ENCODE data around the gene GSK3B. TPM values are rescaled to one million over a fixed set of nuclear protein-coding genes. Genes with fewer than 3 reads are reported as not detected.

GSK3B gene
- total and polyA plus RNA-seq, 10 of the 15 experiments (the other 5 are each of a cell fraction or from before 2014, with no cell fraction given) = 8.5 to 49.8 (median 25.5) TPM

DNA sequence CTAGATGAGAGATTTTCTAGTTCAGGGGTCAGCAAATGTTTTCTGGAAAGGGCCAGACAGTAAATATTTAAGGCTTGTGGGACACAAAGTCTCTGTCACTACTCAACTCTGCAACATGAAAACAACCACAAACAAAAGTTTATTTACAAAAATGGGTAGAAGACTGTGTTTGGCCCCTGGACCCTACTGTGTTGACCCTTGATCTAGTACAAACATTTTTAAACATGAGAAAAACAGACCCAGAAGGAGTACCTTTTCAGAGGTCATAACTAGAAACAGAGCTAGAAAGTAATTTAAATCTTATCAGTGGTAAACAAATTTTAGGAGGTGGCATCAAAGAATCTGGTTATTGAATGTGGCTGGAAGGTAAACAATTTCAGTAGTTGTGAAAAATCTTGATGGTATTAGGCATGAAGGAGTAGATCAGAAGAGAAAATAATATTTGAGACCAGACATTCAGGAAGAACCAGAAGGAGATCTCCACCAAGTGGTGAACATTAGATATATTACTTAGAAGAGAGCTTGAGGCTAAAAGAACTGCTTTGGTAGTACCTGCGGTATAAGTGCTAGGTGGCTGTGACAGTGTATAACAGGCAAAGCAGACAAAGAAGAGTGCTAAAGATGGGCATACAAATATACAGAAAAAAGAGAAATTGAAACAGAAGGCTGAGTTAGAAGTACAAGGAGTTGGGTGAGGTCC is 210.6 kb downstream of the GSK3B start (continued):
- TF ChIP-seq TBL1XR1 (IDR thresholded peaks at IDR 0.05; ENCODE audit: low read depth, low read length) = no peak
- no peak for TF ChIP-seq ZSCAN29 (IDR thresholded peaks at IDR 0.05)
- no peak for TF ChIP-seq RELA (IDR thresholded peaks at IDR 0.05; ENCODE audit: borderline replicate concordance, partially characterized antibody)
- TF ChIP-seq, protein P1, sequence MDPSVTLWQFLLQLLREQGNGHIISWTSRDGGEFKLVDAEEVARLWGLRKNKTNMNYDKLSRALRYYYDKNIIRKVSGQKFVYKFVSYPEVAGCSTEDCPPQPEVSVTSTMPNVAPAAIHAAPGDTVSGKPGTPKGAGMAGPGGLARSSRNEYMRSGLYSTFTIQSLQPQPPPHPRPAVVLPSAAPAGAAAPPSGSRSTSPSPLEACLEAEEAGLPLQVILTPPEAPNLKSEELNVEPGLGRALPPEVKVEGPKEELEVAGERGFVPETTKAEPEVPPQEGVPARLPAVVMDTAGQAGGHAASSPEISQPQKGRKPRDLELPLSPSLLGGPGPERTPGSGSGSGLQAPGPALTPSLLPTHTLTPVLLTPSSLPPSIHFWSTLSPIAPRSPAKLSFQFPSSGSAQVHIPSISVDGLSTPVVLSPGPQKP (IDR thresholded peaks at IDR 0.05; ENCODE audit: low read depth, low read length) = no peak
- no peak for TF ChIP-seq SPI1 (IDR thresholded peaks at IDR 0.05; ENCODE audit: borderline replicate concordance, insufficient read depth, low read depth, low read length)

DNA sequence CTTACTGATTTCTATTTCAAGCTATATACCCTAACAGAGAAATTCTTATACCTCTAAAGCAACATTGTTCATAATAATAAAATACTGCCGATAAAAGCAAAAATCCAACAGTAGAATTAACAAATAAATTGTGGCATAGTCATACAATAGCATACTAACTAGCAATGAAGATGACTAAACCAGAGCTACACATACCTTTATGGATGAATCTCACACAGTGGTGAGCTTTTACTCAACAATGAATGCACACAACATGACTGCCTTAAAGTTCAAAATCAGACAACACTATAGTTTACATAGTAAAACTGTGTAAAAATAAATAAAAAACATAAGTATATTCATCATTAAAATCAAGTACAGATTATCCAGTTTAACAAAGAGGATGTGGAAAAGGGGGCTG is 213.3 kb downstream of the GSK3B start:
- ChIA-PET RAD21 (ENCODE audit: unreplicated experiment) (no interaction called here), SMC1A (ENCODE audit: uncharacterized antibody, unreplicated experiment) (interaction anchor here (1.1 to 3.1 kb wide), 6 partner anchors 11 to 267 kb away, joined by 3 to 12 read pairs (median 4); no protein-coding TSS in a partner anchor), POLR2A (interaction anchor here (0.6 kb wide), 1 partner anchor 62 kb away, joined by 4 read pairs; no protein-coding TSS in a partner anchor), CTCF (interaction anchor here (1.0 to 3.5 kb wide), 5 partner anchors 10 to 536 kb away, joined by 3 to 17 read pairs (median 3); no protein-coding TSS in a partner anchor)
- no peaks in the 10 kb centered on the region for H3K79me2 ChIP-seq (ENCODE audit: control insufficient read depth, insufficient read depth, low read length)
- peaks cover 0 to 3% of the 10 kb centered on the region in 2 experiments; a peak in 2 of 4 replicates for H3K36me3 ChIP-seq (ENCODE audit: control insufficient read depth in 2 of 2, insufficient read depth in 2 of 2, low read length in 1 of 2)
- no peak overlapping the region for H3K27ac ChIP-seq (ENCODE audit: control insufficient read depth, insufficient read depth)
- no peak for FAIRE-seq
- H3K4me2 ChIP-seq (ENCODE audit: control insufficient read depth, insufficient read depth) = no peak overlapping the region
- DNase-seq (ENCODE audit: low read depth, low spot score) = no peak
- no peaks in the 10 kb centered on the region for H4K20me1 ChIP-seq (ENCODE audit: control insufficient read depth, insufficient read depth)
- WGBS (ENCODE audit: insufficient coverage, insufficient replicate concordance, low lambda C conversion rate, missing lambda C conversion rate) = 96% methylated on average over 1 of the region's 1 CpG
- no peaks in the 10 kb centered on the region for H3K4me1 ChIP-seq (ENCODE audit: control insufficient read depth, insufficient read depth, low read length)
- no peaks in the 10 kb centered on the region for H3K27me3 ChIP-seq (replicated peaks in 1 of 2; ENCODE audit: control insufficient read depth in 2 of 2, insufficient read depth in 2 of 2, low read length in 1 of 2)
- ATAC-seq = no peak
- H3K9ac ChIP-seq (ENCODE audit: control insufficient read depth, insufficient read depth, low read length) = no peak overlapping the region
- H2AFZ ChIP-seq (ENCODE audit: control insufficient read depth, low read depth, low read length) = no peak overlapping the region
- in situ Hi-C loops (cut with MboI) = no loop called here
- TF ChIP-seq, protein P2, sequence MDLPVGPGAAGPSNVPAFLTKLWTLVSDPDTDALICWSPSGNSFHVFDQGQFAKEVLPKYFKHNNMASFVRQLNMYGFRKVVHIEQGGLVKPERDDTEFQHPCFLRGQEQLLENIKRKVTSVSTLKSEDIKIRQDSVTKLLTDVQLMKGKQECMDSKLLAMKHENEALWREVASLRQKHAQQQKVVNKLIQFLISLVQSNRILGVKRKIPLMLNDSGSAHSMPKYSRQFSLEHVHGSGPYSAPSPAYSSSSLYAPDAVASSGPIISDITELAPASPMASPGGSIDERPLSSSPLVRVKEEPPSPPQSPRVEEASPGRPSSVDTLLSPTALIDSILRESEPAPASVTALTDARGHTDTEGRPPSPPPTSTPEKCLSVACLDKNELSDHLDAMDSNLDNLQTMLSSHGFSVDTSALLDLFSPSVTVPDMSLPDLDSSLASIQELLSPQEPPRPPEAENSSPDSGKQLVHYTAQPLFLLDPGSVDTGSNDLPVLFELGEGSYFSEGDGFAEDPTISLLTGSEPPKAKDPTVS (IDR thresholded peaks at IDR 0.05; ENCODE audit: low read depth, low read length) = no peak
- no peak for TF ChIP-seq NR2C1 (IDR thresholded peaks at IDR 0.05)
- no peak for TF ChIP-seq HDGF (IDR thresholded peaks at IDR 0.05)
- TF ChIP-seq NRF1 (conservative IDR thresholded peaks at IDR 0.05; ENCODE audit: low read depth, low read length) = no peak
- no peak for TF ChIP-seq NFXL1 (IDR thresholded peaks at IDR 0.05; ENCODE audit: borderline replicate concordance)
- TF ChIP-seq TCF12 (IDR thresholded peaks at IDR 0.05; ENCODE audit: low read depth, low read length) = no peak
- TF ChIP-seq EED (IDR thresholded peaks at IDR 0.05; ENCODE audit: low read depth) = no peak
- no peak for TF ChIP-seq MEF2B (IDR thresholded peaks at IDR 0.05; ENCODE audit: partially characterized antibody, poor library complexity, severe bottlenecking)
- no peak for TF ChIP-seq ATF7 (IDR thresholded peaks at IDR 0.05; ENCODE audit: low read depth)
- TF ChIP-seq, protein P3, sequence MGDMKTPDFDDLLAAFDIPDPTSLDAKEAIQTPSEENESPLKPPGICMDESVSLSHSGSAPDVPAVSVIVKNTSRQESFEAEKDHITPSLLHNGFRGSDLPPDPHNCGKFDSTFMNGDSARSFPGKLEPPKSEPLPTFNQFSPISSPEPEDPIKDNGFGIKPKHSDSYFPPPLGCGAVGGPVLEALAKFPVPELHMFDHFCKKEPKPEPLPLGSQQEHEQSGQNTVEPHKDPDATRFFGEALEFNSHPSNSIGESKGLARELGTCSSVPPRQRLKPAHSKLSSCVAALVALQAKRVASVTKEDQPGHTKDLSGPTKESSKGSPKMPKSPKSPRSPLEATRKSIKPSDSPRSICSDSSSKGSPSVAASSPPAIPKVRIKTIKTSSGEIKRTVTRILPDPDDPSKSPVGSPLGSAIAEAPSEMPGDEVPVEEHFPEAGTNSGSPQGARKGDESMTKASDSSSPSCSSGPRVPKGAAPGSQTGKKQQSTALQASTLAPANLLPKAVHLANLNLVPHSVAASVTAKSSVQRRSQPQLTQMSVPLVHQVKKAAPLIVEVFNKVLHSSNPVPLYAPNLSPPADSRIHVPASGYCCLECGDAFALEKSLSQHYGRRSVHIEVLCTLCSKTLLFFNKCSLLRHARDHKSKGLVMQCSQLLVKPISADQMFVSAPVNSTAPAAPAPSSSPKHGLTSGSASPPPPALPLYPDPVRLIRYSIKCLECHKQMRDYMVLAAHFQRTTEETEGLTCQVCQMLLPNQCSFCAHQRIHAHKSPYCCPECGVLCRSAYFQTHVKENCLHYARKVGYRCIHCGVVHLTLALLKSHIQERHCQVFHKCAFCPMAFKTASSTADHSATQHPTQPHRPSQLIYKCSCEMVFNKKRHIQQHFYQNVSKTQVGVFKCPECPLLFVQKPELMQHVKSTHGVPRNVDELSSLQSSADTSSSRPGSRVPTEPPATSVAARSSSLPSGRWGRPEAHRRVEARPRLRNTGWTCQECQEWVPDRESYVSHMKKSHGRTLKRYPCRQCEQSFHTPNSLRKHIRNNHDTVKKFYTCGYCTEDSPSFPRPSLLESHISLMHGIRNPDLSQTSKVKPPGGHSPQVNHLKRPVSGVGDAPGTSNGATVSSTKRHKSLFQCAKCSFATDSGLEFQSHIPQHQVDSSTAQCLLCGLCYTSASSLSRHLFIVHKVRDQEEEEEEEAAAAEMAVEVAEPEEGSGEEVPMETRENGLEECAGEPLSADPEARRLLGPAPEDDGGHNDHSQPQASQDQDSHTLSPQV (IDR thresholded peaks at IDR 0.05) = no peak
- BruUV-seq (replicated peaks) = no TSS peak
- H3K4me3 ChIP-seq = no peak overlapping the region
- intact Hi-C loops (cut with micrococcal nuclease; ENCODE audit: unreplicated experiment) = no loop called here
- H3K9me3 ChIP-seq (replicated peaks; ENCODE audit: control insufficient read depth, insufficient read depth, low read length) = no peaks in the 10 kb centered on the region
